Ishikawa (cell line): ENCODE results near the gene ZEB2.

Experiments used
- CEBPB ChIP-seq: IDR thresholded peaks from 2 replicates; pipeline ENCODE4 v1.6.1; 2012
- CREB1 ChIP-seq: IDR thresholded peaks from 2 replicates; pipeline ENCODE4 v1.6.1; 2012; ENCODE audit warnings: low read depth
- EGR1 ChIP-seq: IDR thresholded peaks from 2 replicates; pipeline ENCODE4 v1.6.1; 2012
- EP300 ChIP-seq: IDR thresholded peaks from 2 replicates; pipeline ENCODE4 v1.6.1; 2012; ENCODE audit warnings: borderline replicate concordance
- FOXM1 ChIP-seq: IDR thresholded peaks from 2 replicates; pipeline ENCODE4 v1.6.1; 2012; ENCODE audit warnings: low read depth, borderline replicate concordance
- MAX ChIP-seq: IDR thresholded peaks from 2 replicates; pipeline ENCODE4 v1.6.1; 2012
- NFIC ChIP-seq: IDR thresholded peaks from 2 replicates; pipeline ENCODE4 v1.6.1; 2012
- RAD21 ChIP-seq: IDR thresholded peaks from 2 replicates; pipeline ENCODE4 v1.6.1; 2012; ENCODE audit warnings: low read depth
- REST ChIP-seq: IDR thresholded peaks from 2 replicates; pipeline ENCODE4 v1.6.1; 2012; ENCODE audit warnings: low read depth, mild to moderate bottlenecking
- TAF1 ChIP-seq: IDR thresholded peaks from 2 replicates; pipeline ENCODE4 v1.6.1; 2012; ENCODE audit warnings: low read depth, mild to moderate bottlenecking
- TCF12 ChIP-seq: IDR thresholded peaks from 2 replicates; pipeline ENCODE4 v1.6.1; 2012; ENCODE audit warnings: low read depth
- TEAD4 ChIP-seq: IDR thresholded peaks from 2 replicates; pipeline ENCODE4 v1.6.1; 2012
- USF1 ChIP-seq: IDR thresholded peaks from 2 replicates; pipeline ENCODE4 v1.6.1; 2012
- YY1 ChIP-seq: IDR thresholded peaks from 2 replicates; pipeline ENCODE4 v1.6.1; 2012; ENCODE audit warnings: low read depth
- ZBTB7A ChIP-seq: IDR thresholded peaks from 2 replicates; pipeline ENCODE4 v1.6.1; 2012; ENCODE audit warnings: low read depth

ZEB2 gene

GRCh38 chr2:144560251-144560650 is 40.3 kb upstream of the ZEB2 start:
- no peak for TF ChIP-seq MAX

GRCh38 chr2:144559681-144560080 is 39.8 kb upstream of the ZEB2 start:
- TF ChIP-seq RAD21 = no peak
- TF ChIP-seq FOXM1 = no peak
- no peak for TF ChIP-seq YY1
- TF ChIP-seq TCF12 = no peak
- no peak for TF ChIP-seq EGR1
- TF ChIP-seq REST = no peak
- TF ChIP-seq EP300 = no peak
- TF ChIP-seq ZBTB7A = no peak
- no peak for TF ChIP-seq TAF1
- TF ChIP-seq MAX = no peak
- no peak for TF ChIP-seq USF1
- TF ChIP-seq TEAD4 = no peak
- TF ChIP-seq CREB1 = no peak
- no peak for TF ChIP-seq CEBPB
- TF ChIP-seq NFIC = no peak

- TF ChIP-seq REST (no peak), MAX (no peak), NFIC (no peak), CEBPB (no peak), USF1 (no peak), TEAD4 (no peak), EP300 (no peak), TAF1 (no peak), ZBTB7A (no peak), CREB1 (no peak), TCF12 (no peak), YY1 (no peak), EGR1 (no peak), RAD21 (no peak), FOXM1 (no peak)
These were observed 39.3 kb upstream of the ZEB2 start for GRCh38 chr2:144559242-144559641.

GRCh38 chr2:144554492-144555210 is 34.7 kb upstream of the ZEB2 start:
- TF ChIP-seq REST = no peak
- TF ChIP-seq ZBTB7A = no peak
- no peak for TF ChIP-seq TCF12
- TF ChIP-seq FOXM1 = no peak
- no peak for TF ChIP-seq CEBPB
- no peak for TF ChIP-seq TAF1
- no peak for TF ChIP-seq YY1
- no peak for TF ChIP-seq RAD21
- TF ChIP-seq USF1 = no peak
- no peak for TF ChIP-seq NFIC
- no peak for TF ChIP-seq EGR1
- no peak for TF ChIP-seq CREB1
- no peak for TF ChIP-seq EP300
- TF ChIP-seq TEAD4 = no peak
- no peak for TF ChIP-seq MAX
